Naive thymus-derived CD4-positive, alpha-beta T cell (primary cell): Measurements from ENCODE around the gene CCDC85C. TPM values are rescaled to one million over a fixed set of nuclear protein-coding genes. Genes with fewer than 3 reads are reported as not detected.

Experiments
- ATAC-seq: fragments of 150-1000 bp; cut with Tn5 transposase; 2 replicates; pipeline ENCODE4 v1.10.0; 2021; ENCODE audit warnings: mild to moderate bottlenecking, moderate library complexity
- CTCF ChIA-PET: fragments of 350-600 bp; sonication (Branson Sonifier 250); formaldehyde crosslinking; loops from one replicate; lab custom pipeline; 2021; ENCODE audit warnings: antibody characterized with exemption; lab: Charles Lee
- POLR2A ChIA-PET: fragments of 350-600 bp; sonication (Branson Sonifier 250); formaldehyde crosslinking; loops from one replicate; lab custom pipeline; 2021; ENCODE audit warnings: antibody characterized with exemption, inconsistent platforms; lab: Charles Lee
- DNase-seq, 9 donors: peaks; one replicate each; pipeline versions ENCODE4 v3.0.0 to v3.0.0-alpha.2; 2020 to 2022; ENCODE audit warnings: mixed read lengths in 1 of 9
- H3K27ac ChIP-seq: one replicate; pipeline ENCODE4 v1.7.0; 2013; ENCODE audit warnings: mild to moderate bottlenecking, low read depth, low read length, moderate library complexity
- H3K27me3 ChIP-seq, 2 donors: one replicate each; pipeline ENCODE4 v1.7.0; 2013; ENCODE audit warnings: low read length in 2 of 2, mild to moderate bottlenecking in 2 of 2, moderate library complexity in 2 of 2; ENCODE audit not compliant: control insufficient read depth in 2 of 2, insufficient read depth in 2 of 2
- H3K36me3 ChIP-seq, 3 experiments: 1 replicate in 2 of 3; 2 replicates in 1 of 3; pipeline ENCODE4 v1.7.0; 2013; ENCODE audit warnings: low read length in 3 of 3, mild to moderate bottlenecking in 3 of 3, moderate library complexity in 1 of 3; ENCODE audit not compliant: insufficient read depth in 3 of 3, control insufficient read depth in 2 of 3
- H3K4me1 ChIP-seq, 2 donors: one replicate each; pipeline ENCODE4 v1.7.0; 2013; ENCODE audit warnings: low read length in 2 of 2, mild to moderate bottlenecking in 2 of 2, moderate library complexity in 1 of 2; ENCODE audit not compliant: control insufficient read depth in 2 of 2, insufficient read depth in 2 of 2
- H3K4me3 ChIP-seq: 2 replicates; pipeline ENCODE4 v1.7.0; 2013; ENCODE audit warnings: mild to moderate bottlenecking, low read length
- H3K9me3 ChIP-seq, 3 experiments: 1 replicate in 2 of 3; 2 replicates in 1 of 3; pipeline ENCODE4 v1.7.0; 2013; ENCODE audit warnings: low read length in 3 of 3; ENCODE audit not compliant: control insufficient read depth in 2 of 3
- H3K27ac Mint-ChIP-seq, 9 donors: one replicate each; pipeline ENCODE4 v1.8.0; 2020 to 2022; ENCODE audit warnings: mixed read lengths in 9 of 9, mild to moderate bottlenecking in 8 of 9, moderate library complexity in 5 of 9, inconsistent platforms in 2 of 9
- H3K27me3 Mint-ChIP-seq, 5 donors: one replicate each; pipeline ENCODE4 v1.8.0; 2021 to 2022; ENCODE audit warnings: mixed read lengths in 5 of 5, mild to moderate bottlenecking in 1 of 5
- H3K36me3 Mint-ChIP-seq, 5 donors: one replicate each; pipeline ENCODE4 v1.8.0; 2020 to 2022; ENCODE audit warnings: mixed read lengths in 5 of 5, mild to moderate bottlenecking in 3 of 5, inconsistent platforms in 1 of 5
- H3K4me1 Mint-ChIP-seq, 7 donors: one replicate each; pipeline ENCODE4 v1.8.0; 2020 to 2022; ENCODE audit warnings: mixed read lengths in 7 of 7, mild to moderate bottlenecking in 3 of 7, inconsistent platforms in 1 of 7
- H3K4me3 Mint-ChIP-seq, 10 donors: one replicate each; pipeline ENCODE4 v1.8.0; 2020 to 2022; ENCODE audit warnings: mild to moderate bottlenecking in 10 of 10, mixed read lengths in 10 of 10, moderate library complexity in 6 of 10, inconsistent platforms in 2 of 10
- H3K9me3 Mint-ChIP-seq, 11 donors: one replicate each; pipeline ENCODE4 v1.8.0; 2020 to 2022; ENCODE audit warnings: mixed read lengths in 11 of 11, mild to moderate bottlenecking in 4 of 11, inconsistent platforms in 1 of 11, moderate library complexity in 1 of 11
- intact Hi-C, 2 donors: fragments of 100-400 bp; cut with micrococcal nuclease; formaldehyde crosslinking; loops; one replicate each; pipeline ENCODE4 v1.15.1; 2023
- polyA plus RNA-seq, 2 donors: library from polyadenylated mRNA; unstranded; fragments of 300-500 nt; fragmentation: Illumina TruSeq; gene quantifications; one replicate each; pipeline ENCODE4 v1.2.3, GENCODE V29; 2021
- total RNA-seq, 6 experiments: library from RNA in 5 of 6; stranded (reverse) in 5 of 6; gene quantifications; 1 replicate in 5 of 6; 2 replicates in 1 of 6; pipeline ENCODE4 v1.2.3 and lab custom pipeline; 2021 to 2026

The CCDC85C gene
- total and polyA plus RNA-seq, 7 experiments from 2014 or later = 0.76 to 9.9 (median 7.8) TPM

DNA sequence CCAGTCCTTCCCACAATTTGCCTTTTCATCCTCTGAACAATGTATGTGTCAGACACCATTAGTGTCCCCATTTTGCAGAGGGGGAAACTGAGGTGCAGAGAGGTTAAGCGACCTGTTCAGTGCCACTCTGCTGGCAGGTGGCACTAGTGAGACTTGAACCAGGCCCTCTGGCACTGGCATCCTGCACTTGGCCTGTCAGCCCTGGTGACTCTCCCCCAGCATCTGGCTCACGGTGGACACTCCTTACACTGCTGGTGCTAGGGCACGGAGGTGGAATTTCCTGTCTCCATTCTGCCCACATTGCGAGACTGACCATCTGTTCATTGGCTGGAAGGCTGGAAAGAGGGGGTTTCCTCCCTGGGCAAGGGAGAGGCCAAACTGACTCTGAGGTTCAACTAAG, 74.1 kb downstream of the CCDC85C start:
- no peak overlapping the region for H3K27ac ChIP-seq
- POLR2A ChIA-PET = no interaction called here

DNA sequence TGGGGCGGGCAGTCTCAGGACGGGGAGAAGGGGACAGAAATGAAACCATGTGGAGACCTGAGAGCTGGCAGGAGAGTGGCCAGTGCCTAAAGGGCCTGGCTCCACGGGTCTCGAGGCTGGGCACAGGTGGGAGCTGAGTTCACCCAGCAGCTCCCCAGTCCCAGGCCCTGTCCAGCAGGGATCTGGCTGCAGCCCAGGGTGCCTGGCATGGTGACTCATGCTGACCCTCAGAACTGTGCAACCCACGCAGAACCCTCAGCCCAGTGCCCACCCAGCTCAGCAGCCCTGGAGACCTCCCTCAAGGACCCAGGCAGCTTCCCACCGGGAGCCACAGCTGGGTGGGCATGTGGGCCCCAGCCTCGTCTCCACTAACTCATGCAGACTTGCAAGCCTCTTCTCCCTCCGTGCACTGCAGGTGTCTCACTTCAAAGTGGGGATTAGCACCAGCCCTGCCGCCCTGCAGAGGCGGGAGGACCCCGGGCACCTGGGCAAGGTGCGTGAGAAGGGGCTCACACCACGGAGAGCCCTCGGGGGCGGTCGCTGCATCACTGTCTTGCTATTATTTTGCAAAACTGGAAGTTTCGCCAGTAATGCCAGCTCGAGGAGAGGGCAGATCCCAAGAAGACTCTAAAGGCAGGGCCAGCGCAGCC, 76.5 kb downstream of the CCDC85C start:
- Histone ChIP-seq H3K4me1 (peaks cover 0 to 23% of the 10 kb centered on the region in 2 donors), H3K4me3 (no peak overlapping the region), H3K9me3 (no peaks in the 10 kb centered on the region), H3K27me3 (no peaks in the 10 kb centered on the region), H3K36me3 (no peaks in the 10 kb centered on the region), H3K27ac (no peak overlapping the region)
- Mint-ChIP-seq H3K27ac (peak overlapping the region in 5 of 9 donors; percentile 21 to 68 (median 46)), H3K4me3 (no peak overlapping the region), H3K27me3 (no peaks in the 10 kb centered on the region), H3K36me3 (no peaks in the 10 kb centered on the region), H3K9me3 (peaks cover 0 to 1% (median 0%) of the 10 kb centered on the region in 11 donors), H3K4me1 (peaks cover 5 to 23% (median 15%) of the 10 kb centered on the region in 7 donors)
- no peak for ATAC-seq
- DNase-seq = no peak
- ChIA-PET POLR2A (no interaction called here), CTCF (interaction anchor here (0.6 to 1.0 kb wide), 2 partner anchors 12 to 101 kb away, joined by 3 to 5 read pairs; no protein-coding TSS in a partner anchor)
- intact Hi-C loops = no loop called here

More for the DNA sequence above, 74.1 kb downstream of the CCDC85C start:
- CTCF ChIA-PET = no interaction called here
- peaks cover 0 to 1% (median 0%) of the 10 kb centered on the region in 11 donors for H3K9me3 Mint-ChIP-seq
- intact Hi-C loops = no loop called here
- H3K27me3 Mint-ChIP-seq = no peaks in the 10 kb centered on the region
- H3K27ac Mint-ChIP-seq = no peak overlapping the region
- no peaks in the 10 kb centered on the region for H3K27me3 ChIP-seq
- no peaks in the 10 kb centered on the region for H3K9me3 ChIP-seq
- ATAC-seq (no peak), DNase-seq (no peak)
- H3K4me1 Mint-ChIP-seq = peaks cover 5 to 16% (median 7%) of the 10 kb centered on the region in 7 donors
- no peaks in the 10 kb centered on the region for H3K36me3 ChIP-seq
- peaks cover 0 to 16% of the 10 kb centered on the region in 2 donors for H3K4me1 ChIP-seq
- no peak overlapping the region for H3K4me3 Mint-ChIP-seq
- no peaks in the 10 kb centered on the region for H3K36me3 Mint-ChIP-seq
- H3K4me3 ChIP-seq = no peak overlapping the region

DNA sequence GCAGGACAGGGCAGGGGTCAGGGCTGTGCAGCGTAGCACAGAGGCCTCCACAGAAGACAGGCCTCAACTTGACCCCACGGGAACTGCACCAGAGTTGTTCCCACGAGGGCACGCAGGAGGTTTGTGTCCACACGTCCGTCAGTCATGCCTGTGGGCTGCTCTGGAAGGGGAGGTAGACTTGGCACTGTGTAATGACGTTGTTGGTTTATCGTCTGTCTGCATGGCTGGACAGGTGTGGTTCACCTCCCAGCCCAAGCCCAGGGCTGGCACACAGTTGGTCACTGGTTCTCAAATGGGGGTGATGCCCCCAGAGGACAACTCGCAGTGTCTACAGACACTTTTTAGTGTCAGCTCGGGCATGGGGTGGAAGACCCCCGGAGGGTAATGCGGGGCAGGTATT, 77.0 kb downstream of the CCDC85C start:
- Mint-ChIP-seq H3K27me3 (no peaks in the 10 kb centered on the region), H3K4me1 (peaks cover 5 to 23% (median 15%) of the 10 kb centered on the region in 7 donors), H3K9me3 (peaks cover 0 to 1% (median 0%) of the 10 kb centered on the region in 11 donors), H3K36me3 (no peaks in the 10 kb centered on the region), H3K27ac (peak overlapping the region in 4 of 9 donors; percentile 21 to 64 (median 37)), H3K4me3 (no peak overlapping the region)
- Histone ChIP-seq H3K4me1 (peaks cover 0 to 23% of the 10 kb centered on the region in 2 donors), H3K9me3 (no peaks in the 10 kb centered on the region), H3K36me3 (no peaks in the 10 kb centered on the region), H3K27ac (no peak overlapping the region), H3K4me3 (no peak overlapping the region), H3K27me3 (no peaks in the 10 kb centered on the region)
- ChIA-PET POLR2A (interaction anchor here (0.9 kb wide), 1 partner anchor 62 kb away, joined by 4 read pairs; no protein-coding TSS in a partner anchor), CTCF (interaction anchor here (0.6 kb wide), 1 partner anchor 12 kb away, joined by 5 read pairs; no protein-coding TSS in a partner anchor)
- ATAC-seq (no peak), DNase-seq (no peak)
- intact Hi-C loops = no loop called here

DNA sequence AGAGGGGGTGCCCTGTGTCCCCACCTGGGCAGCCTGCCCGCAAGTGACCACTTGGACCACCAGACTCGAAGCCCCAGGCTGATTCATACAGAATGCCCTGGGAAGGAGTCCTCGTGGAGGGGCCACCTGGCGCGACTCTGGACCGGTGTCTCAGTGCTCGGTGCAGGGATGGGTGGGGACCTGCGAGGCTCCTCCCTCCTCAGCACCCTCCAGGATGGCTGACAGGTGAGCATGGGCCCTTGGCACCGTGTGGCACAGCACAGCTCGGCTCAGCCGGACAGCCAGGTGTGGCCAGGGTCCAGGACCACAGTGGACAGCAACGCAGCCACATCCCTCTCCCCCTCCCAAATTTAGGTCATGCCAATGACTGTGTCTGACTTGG, 78.3 kb downstream of the CCDC85C start:
- Mint-ChIP-seq H3K9me3 (peaks cover 0 to 1% (median 0%) of the 10 kb centered on the region in 11 donors), H3K27me3 (no peaks in the 10 kb centered on the region), H3K27ac (peak overlapping the region; percentile 32 to 99 (median 87)), H3K36me3 (no peaks in the 10 kb centered on the region), H3K4me1 (peaks cover 5 to 23% (median 15%) of the 10 kb centered on the region in 7 donors), H3K4me3 (peak overlapping the region in 4 of 10 donors; percentile 69 to 77 (median 76))
- no peaks in the 10 kb centered on the region for H3K36me3 ChIP-seq
- H3K27me3 ChIP-seq = no peaks in the 10 kb centered on the region
- CTCF ChIA-PET = interaction anchor here (1.0 to 2.2 kb wide), 3 partner anchors 97 to 359 kb away, joined by 3 to 8 read pairs (median 3); no protein-coding TSS in a partner anchor
- no peaks in the 10 kb centered on the region for H3K9me3 ChIP-seq
- no peak overlapping the region for H3K4me3 ChIP-seq
- peaks cover 0 to 23% of the 10 kb centered on the region in 2 donors for H3K4me1 ChIP-seq
- POLR2A ChIA-PET = interaction anchor here (0.6 to 2.8 kb wide), 3 partner anchors 78 to 89 kb away, joined by 3 to 17 read pairs (median 6); partner anchors contain the start of gene CCDC85C
- DNase-seq (peak in 1 of 9 donors; percentile 20), ATAC-seq (no peak)
- H3K27ac ChIP-seq = peak overlapping the region; percentile 66
- intact Hi-C loops = loop anchor here in 1 of 2 donors (1.0 kb wide), 1 partner anchor 80 kb away; no protein-coding TSS in a partner anchor

DNA sequence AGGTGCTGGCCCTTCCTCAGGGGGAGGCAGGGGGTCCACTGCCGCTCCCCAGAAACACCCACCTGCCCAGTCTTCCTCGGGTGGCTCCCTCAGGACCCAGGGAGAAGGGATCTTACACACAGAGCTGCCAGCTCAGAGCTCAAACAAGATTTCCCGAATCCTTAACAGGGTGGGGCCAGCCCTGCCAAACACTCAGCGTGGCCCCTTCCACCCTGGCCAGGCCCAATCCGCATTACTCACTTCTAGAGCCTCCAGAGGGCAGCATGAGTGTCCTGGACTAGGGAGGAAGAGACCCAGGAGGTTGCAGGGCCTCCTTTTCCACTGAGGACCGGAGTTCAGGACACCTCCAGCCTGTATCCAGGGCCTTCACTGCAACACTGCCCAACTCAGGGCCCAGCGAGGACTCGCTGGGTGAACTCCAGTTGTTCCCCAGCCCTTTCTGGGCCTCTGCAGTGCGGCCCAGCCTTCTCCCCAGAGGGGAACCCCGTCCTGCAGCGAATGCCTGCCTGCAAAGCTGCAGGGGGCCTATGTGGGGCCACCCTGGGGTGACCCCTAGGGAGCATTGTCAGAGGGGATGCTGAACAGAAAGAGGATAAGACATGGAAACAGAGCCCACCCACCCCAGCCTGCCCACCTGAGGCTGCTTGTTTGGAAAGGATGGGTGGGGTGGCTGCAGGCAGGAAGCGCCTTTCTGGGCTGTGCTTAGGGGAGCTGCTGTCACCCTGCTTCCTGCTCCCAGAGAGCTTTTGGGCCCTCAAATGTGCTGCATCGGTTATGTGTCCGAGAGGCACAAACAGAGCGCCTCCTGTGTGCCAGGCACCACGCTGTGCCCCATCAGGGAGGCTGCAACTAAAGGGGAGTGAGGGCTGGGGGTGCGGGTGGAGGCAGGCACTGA, 79.0 kb downstream of the CCDC85C start:
- peaks cover 0 to 1% (median 0%) of the 10 kb centered on the region in 11 donors for H3K9me3 Mint-ChIP-seq
- no peaks in the 10 kb centered on the region for H3K36me3 Mint-ChIP-seq
- Histone ChIP-seq H3K4me3 (no peak overlapping the region), H3K36me3 (no peaks in the 10 kb centered on the region), H3K27me3 (no peaks in the 10 kb centered on the region), H3K27ac (peak overlapping the region; percentile 66), H3K4me1 (peaks cover 0 to 23% of the 10 kb centered on the region in 2 donors), H3K9me3 (no peaks in the 10 kb centered on the region)
- ATAC-seq (peak; percentile 35), DNase-seq (peak in 6 of 9 donors; percentile 16 to 49 (median 41))
- intact Hi-C loops = loop anchor here in 1 of 2 donors (1.0 kb wide), 1 partner anchor 80 kb away; no protein-coding TSS in a partner anchor
- ChIA-PET CTCF (interaction anchor here (1.0 to 2.2 kb wide), 5 partner anchors 80 to 359 kb away, joined by 3 to 8 read pairs (median 3); no protein-coding TSS in a partner anchor), POLR2A (interaction anchor here (0.6 to 2.8 kb wide), 4 partner anchors 77 to 90 kb away, joined by 3 to 17 read pairs (median 5); partner anchors contain the start of gene CCDC85C)
- H3K27ac Mint-ChIP-seq = peak overlapping the region; percentile 82 to 99 (median 93)
- H3K4me3 Mint-ChIP-seq = peak overlapping the region in 9 of 10 donors; percentile 69 to 84 (median 76)
- no peaks in the 10 kb centered on the region for H3K27me3 Mint-ChIP-seq
- H3K4me1 Mint-ChIP-seq = peaks cover 5 to 23% (median 15%) of the 10 kb centered on the region in 7 donors
